ACC112 (cell line): ENCODE results near the gene WDR86.

Experiments
- H2AFZ ChIP-seq: fragments of 200-600 bp; sonication (generic); one replicate; pipeline ENCODE4 v1.6.0; 2017; ENCODE audit warnings: antibody characterized with exemption, low read length; ENCODE audit not compliant: unreplicated experiment
- H3K27ac ChIP-seq: fragments of 200-600 bp; sonication (generic); 2 replicates; pipeline ENCODE4 v1.5.1; 2014; ENCODE audit warnings: low read depth, mild to moderate bottlenecking, antibody characterized with exemption, low read length, moderate library complexity
- H3K27me3 ChIP-seq: fragments of 200-600 bp; sonication (generic); 2 replicates; pipeline ENCODE4 v1.6.1; 2014; ENCODE audit warnings: mild to moderate bottlenecking, antibody characterized with exemption, low read length, moderate library complexity, mixed read lengths; ENCODE audit not compliant: insufficient read depth
- H3K36me3 ChIP-seq: fragments of 200-600 bp; sonication (generic); 2 replicates; pipeline ENCODE4 v1.6.1; 2016; ENCODE audit warnings: mild to moderate bottlenecking, antibody characterized with exemption, low read length, moderate library complexity, mixed read lengths; ENCODE audit not compliant: insufficient read depth
- H3K4me1 ChIP-seq: fragments of 200-600 bp; sonication (generic); one replicate; pipeline ENCODE4 v1.6.1; 2016; ENCODE audit warnings: low read length, mixed read lengths; ENCODE audit not compliant: insufficient read depth, unreplicated experiment, control insufficient read depth
- H3K4me3 ChIP-seq: fragments of 200-600 bp; sonication (generic); 2 replicates; pipeline ENCODE4 v1.5.1; 2014; ENCODE audit warnings: mild to moderate bottlenecking, low read depth, low read length
- H3K79me2 ChIP-seq: fragments of 200-600 bp; sonication (generic); one replicate; pipeline ENCODE4 v1.6.0; 2016; ENCODE audit warnings: low read length; ENCODE audit not compliant: control insufficient read depth, unreplicated experiment, insufficient read depth

The WDR86 gene

GRCh38 chr7:151381098-151381347 lies 28.8 kb downstream of the WDR86 start:
- 0 out of 2 replicates have a peak, but pooled peaks cover 4% of the 10 kb centered on the region for H3K36me3 ChIP-seq
- H3K4me1 ChIP-seq = no peaks in the 10 kb centered on the region
- H3K4me3 ChIP-seq = no peak overlapping the region
- H2AFZ ChIP-seq = no peak overlapping the region
- H3K27ac ChIP-seq = no peak overlapping the region
- H3K79me2 ChIP-seq = no peaks in the 10 kb centered on the region
- H3K27me3 ChIP-seq = peaks cover 28% of the 10 kb centered on the region

GRCh38 chr7:151380199-151381097 lies 29.4 kb downstream of the WDR86 start:
- Histone ChIP-seq H3K27me3 (peaks cover 28% of the 10 kb centered on the region), H3K4me3 (no peak overlapping the region), H3K27ac (no peak overlapping the region), H3K79me2 (no peaks in the 10 kb centered on the region), H3K36me3 (0 out of 2 replicates have a peak, but pooled peaks cover 4% of the 10 kb centered on the region), H2AFZ (no peak overlapping the region), H3K4me1 (no peaks in the 10 kb centered on the region)

GRCh38 chr7:151379534-151380198 lies 30.2 kb downstream of the WDR86 start:
- Histone ChIP-seq H3K27ac (no peak overlapping the region), H3K36me3 (0 out of 2 replicates have a peak, but pooled peaks cover 4% of the 10 kb centered on the region), H2AFZ (no peak overlapping the region), H3K4me3 (no peak overlapping the region), H3K4me1 (no peaks in the 10 kb centered on the region), H3K27me3 (peaks cover 27% of the 10 kb centered on the region), H3K79me2 (no peaks in the 10 kb centered on the region)

- H3K36me3 ChIP-seq = 0 out of 2 replicates have a peak, but pooled peaks cover 4% of the 10 kb centered on the region
- H3K79me2 ChIP-seq = no peaks in the 10 kb centered on the region
- H3K27me3 ChIP-seq = peaks cover 22% of the 10 kb centered on the region
- no peak overlapping the region for H2AFZ ChIP-seq
- H3K4me1 ChIP-seq = no peaks in the 10 kb centered on the region
- no peak overlapping the region for H3K27ac ChIP-seq
- H3K4me3 ChIP-seq = no peak overlapping the region
These were observed 30.7 kb downstream of the WDR86 start for GRCh38 chr7:151379193-151379520.

GRCh38 chr7:151378496-151379192 lies 31.2 kb downstream of the WDR86 start:
- no peak overlapping the region for H3K4me3 ChIP-seq
- peaks cover 20% of the 10 kb centered on the region for H3K27me3 ChIP-seq
- H2AFZ ChIP-seq = no peak overlapping the region
- no peaks in the 10 kb centered on the region for H3K79me2 ChIP-seq
- H3K4me1 ChIP-seq = no peaks in the 10 kb centered on the region
- 0 out of 2 replicates have a peak, but pooled peaks cover 4% of the 10 kb centered on the region for H3K36me3 ChIP-seq
- H3K27ac ChIP-seq = no peak overlapping the region

- Histone ChIP-seq H3K36me3 (0 out of 2 replicates have a peak, but pooled peaks cover 4% of the 10 kb centered on the region), H2AFZ (no peak overlapping the region), H3K4me1 (no peaks in the 10 kb centered on the region), H3K27me3 (peaks cover 20% of the 10 kb centered on the region), H3K27ac (no peak overlapping the region), H3K79me2 (no peaks in the 10 kb centered on the region), H3K4me3 (no peak overlapping the region)
These were observed 31.8 kb downstream of the WDR86 start for GRCh38 chr7:151378011-151378410.

GRCh38 chr7:151377406-151377805 lies 32.4 kb downstream of the WDR86 start:
- H3K27me3 ChIP-seq = peaks cover 15% of the 10 kb centered on the region
- 0 out of 2 replicates have a peak, but pooled peaks cover 4% of the 10 kb centered on the region for H3K36me3 ChIP-seq
- no peak overlapping the region for H2AFZ ChIP-seq
- H3K4me1 ChIP-seq = no peaks in the 10 kb centered on the region
- H3K27ac ChIP-seq = no peak overlapping the region
- no peaks in the 10 kb centered on the region for H3K79me2 ChIP-seq
- no peak overlapping the region for H3K4me3 ChIP-seq

GRCh38 chr7:151376218-151376902 lies 33.5 kb downstream of the WDR86 start:
- Histone ChIP-seq H3K36me3 (0 out of 2 replicates have a peak, but pooled peaks cover 4% of the 10 kb centered on the region), H2AFZ (no peak overlapping the region), H3K4me1 (no peaks in the 10 kb centered on the region), H3K27ac (no peak overlapping the region), H3K4me3 (no peak overlapping the region), H3K27me3 (peaks cover 4% of the 10 kb centered on the region), H3K79me2 (no peaks in the 10 kb centered on the region)

- Histone ChIP-seq H2AFZ (no peak overlapping the region), H3K36me3 (0 out of 2 replicates have a peak, but pooled peaks cover 4% of the 10 kb centered on the region), H3K4me3 (no peak overlapping the region), H3K79me2 (no peaks in the 10 kb centered on the region), H3K27me3 (no peaks in the 10 kb centered on the region), H3K27ac (no peak overlapping the region), H3K4me1 (no peaks in the 10 kb centered on the region)
These were observed 34.2 kb downstream of the WDR86 start for GRCh38 chr7:151375530-151376217.

- Histone ChIP-seq H3K27ac (no peak overlapping the region), H3K27me3 (no peaks in the 10 kb centered on the region), H3K4me1 (no peaks in the 10 kb centered on the region), H3K4me3 (no peak overlapping the region), H3K79me2 (no peaks in the 10 kb centered on the region), H2AFZ (no peak overlapping the region), H3K36me3 (peaks cover 9% of the 10 kb centered on the region; the same call in 1 of the 2 replicates)
These were observed 35.1 kb downstream of the WDR86 start for GRCh38 chr7:151374726-151375125.
